WERI-Rb-1 (cell line): ENCODE results near the gene CCN5.

Experiments
- DNase-seq: peaks from one replicate; pipeline ENCODE4 v3.0.0-alpha.2; 2020
- H3K27ac ChIP-seq: fragments of 250-450 bp; sonication (Bioruptor Pico); 2 replicates; pipeline ENCODE4 v1.5.1; 2020; ENCODE audit warnings: mild to moderate bottlenecking, moderate library complexity
- H3K27me3 ChIP-seq: fragments of 250-450 bp; sonication (Bioruptor Pico); 2 replicates; pipeline ENCODE4 v1.5.1; 2021; ENCODE audit warnings: mild to moderate bottlenecking, low read depth, moderate library complexity; ENCODE audit not compliant: insufficient read depth, severe bottlenecking
- H3K36me3 ChIP-seq: fragments of 250-450 bp; sonication (Bioruptor Pico); 2 replicates; pipeline ENCODE4 v1.5.1; 2020; ENCODE audit warnings: mild to moderate bottlenecking, moderate library complexity
- H3K4me3 ChIP-seq: 2 replicates; pipeline ENCODE4 v1.5.1; 2011; ENCODE audit warnings: low read depth, mild to moderate bottlenecking, control low read depth, low read length
- H3K9me3 ChIP-seq: fragments of 250-450 bp; sonication (Bioruptor Pico); 2 replicates; pipeline ENCODE4 v1.5.1; 2021; ENCODE audit warnings: mild to moderate bottlenecking, moderate library complexity; ENCODE audit not compliant: severe bottlenecking
- CTCF ChIP-seq: IDR thresholded peaks from 2 replicates; pipeline ENCODE4 v1.5.1; 2011; ENCODE audit warnings: low read depth, mild to moderate bottlenecking, control low read depth, inconsistent platforms, low read length

The CCN5 gene

GRCh38 chr20:44738813-44739477 lies 23.8 kb downstream of the CCN5 start:
- Histone ChIP-seq H3K9me3 (no peaks in the 10 kb centered on the region), H3K27me3 (no peaks in the 10 kb centered on the region), H3K4me3 (peak overlapping the region; percentile 16), H3K36me3 (no peaks in the 10 kb centered on the region; the same call in 1 of the 2 replicates), H3K27ac (peak overlapping the region; percentile 71)
- DNase-seq, result peak; percentile 86
- TF ChIP-seq CTCF, result no peak

DNA sequence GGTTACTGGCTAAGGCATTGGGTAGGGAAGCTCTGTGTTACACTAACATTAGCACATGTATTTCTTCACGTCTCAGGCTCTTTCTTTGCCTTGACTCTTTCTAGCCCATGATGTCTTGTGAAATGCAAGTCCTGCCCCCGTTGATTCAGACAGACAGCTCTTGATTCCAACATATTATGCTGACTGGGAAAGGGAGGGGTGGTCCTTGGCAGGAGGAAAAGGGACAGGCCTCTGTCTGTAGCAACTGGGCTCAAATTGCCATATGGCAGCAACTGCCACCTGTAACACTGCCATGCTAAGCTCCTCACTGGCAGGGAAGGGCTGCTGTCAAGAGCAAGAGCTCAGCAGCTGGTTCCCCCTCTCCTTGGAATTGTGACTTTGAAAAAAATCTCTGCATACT lies 24.8 kb downstream of the CCN5 start:
- peak overlapping the region; percentile 71 for H3K27ac ChIP-seq
- H3K36me3 ChIP-seq, result no peaks in the 10 kb centered on the region; the same call in 1 of the 2 replicates
- H3K9me3 ChIP-seq, result no peaks in the 10 kb centered on the region
- H3K4me3 ChIP-seq, result no peak overlapping the region
- no peaks in the 10 kb centered on the region for H3K27me3 ChIP-seq
- no peak for TF ChIP-seq CTCF
- DNase-seq, result peak; percentile 81

- Histone ChIP-seq H3K27me3 (no peaks in the 10 kb centered on the region), H3K36me3 (no peaks in the 10 kb centered on the region), H3K4me3 (no peak overlapping the region), H3K9me3 (no peaks in the 10 kb centered on the region), H3K27ac (peak overlapping the region; percentile 91)
- DNase-seq, result peak; percentile 89
- TF ChIP-seq CTCF, result no peak
Measured at GRCh38 chr20:44742304-44743079, 27.3 kb downstream of the CCN5 start.

GRCh38 chr20:44743080-44743701 lies 28.0 kb downstream of the CCN5 start:
- Histone ChIP-seq H3K27me3 (no peaks in the 10 kb centered on the region), H3K27ac (peak overlapping the region; percentile 91)

DNA sequence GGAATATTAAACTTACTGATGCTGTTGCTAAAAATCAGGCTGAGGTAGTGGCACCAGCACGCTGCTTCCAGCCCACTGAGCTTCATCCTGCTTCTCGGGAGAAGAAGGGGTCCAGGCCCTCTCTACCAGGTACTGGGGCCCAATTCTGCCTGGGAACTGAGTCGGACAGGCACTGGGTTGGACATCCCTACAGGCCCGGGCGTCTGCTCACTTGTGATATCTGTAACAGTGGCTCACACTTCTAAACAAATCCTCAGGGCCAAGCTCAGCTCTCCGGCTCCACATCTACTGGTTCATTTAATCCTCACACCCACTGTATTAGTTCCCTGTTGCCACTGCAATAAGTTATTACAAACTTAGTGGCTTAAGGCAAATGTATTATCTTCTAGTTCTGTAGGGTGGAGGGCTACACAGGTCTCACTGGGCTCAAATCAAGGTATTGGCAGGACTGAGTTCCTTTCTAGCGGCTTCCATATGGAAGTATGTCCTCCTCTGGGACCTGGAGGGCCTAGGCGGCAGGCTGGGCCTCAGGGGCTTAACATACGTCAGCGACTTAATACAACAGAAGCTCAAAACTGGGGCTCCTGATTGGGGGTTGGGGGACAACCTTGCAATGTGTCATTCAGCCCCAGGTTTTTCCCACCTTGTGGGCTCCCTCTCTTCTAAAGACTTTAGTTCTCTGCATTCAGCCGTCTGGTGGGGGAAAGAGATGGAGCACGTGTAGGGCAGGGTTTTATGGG lies 28.9 kb downstream of the CCN5 start:
- no peaks in the 10 kb centered on the region for H3K27me3 ChIP-seq
- H3K36me3 ChIP-seq, result no peaks in the 10 kb centered on the region
- DNase-seq, result peak; percentile 89
- TF ChIP-seq CTCF, result no peak
- no peak overlapping the region for H3K4me3 ChIP-seq
- peak overlapping the region; percentile 91 for H3K27ac ChIP-seq
- H3K9me3 ChIP-seq, result no peaks in the 10 kb centered on the region

More at GRCh38 chr20:44743080-44743701, 28.0 kb downstream of the CCN5 start:
- no peak for TF ChIP-seq CTCF
- Histone ChIP-seq H3K36me3 (no peaks in the 10 kb centered on the region), H3K9me3 (no peaks in the 10 kb centered on the region), H3K4me3 (no peak overlapping the region)
- no peak for DNase-seq
